Central memory CD4-positive, alpha-beta T cell (primary cell): ENCODE data around the gene EEIG2.
A peak's percentile ranks its signal among the peaks of the same experiment; 100 is the strongest.
"Not testable (repeated sequence)": the region's sequence is repeated elsewhere in the genome, so short reads cannot be mapped to it uniquely, and the experiment has no call there.

Source experiments
- DNase-seq: peaks from one replicate; pipeline ENCODE4 v3.0.0; 2022
- total RNA-seq, 3 experiments: gene quantifications; one replicate each; lab custom pipeline; 2026; lab: John Stamatoyannopoulos, UW

The EEIG2 gene
- total RNA-seq: 20.3 to 88.3 (median 31.3) reads per million in 3 experiments

GRCh38 chr1:108559215-108560186, at the start of gene EEIG2:
Gene EEIG2, plus strand, starts transcription at chr1:108560100. Its CDS starts 329 bp downstream, at chr1:108560429.
- DNase-seq: peak; percentile 88

- DNase-seq: no peak
Observed at GRCh38 chr1:108511764-108512163, 48.1 kb upstream of the EEIG2 start.

GRCh38 chr1:108512239-108513043, 47.5 kb upstream of the EEIG2 start:
- DNase-seq: peak; percentile 40

DNA sequence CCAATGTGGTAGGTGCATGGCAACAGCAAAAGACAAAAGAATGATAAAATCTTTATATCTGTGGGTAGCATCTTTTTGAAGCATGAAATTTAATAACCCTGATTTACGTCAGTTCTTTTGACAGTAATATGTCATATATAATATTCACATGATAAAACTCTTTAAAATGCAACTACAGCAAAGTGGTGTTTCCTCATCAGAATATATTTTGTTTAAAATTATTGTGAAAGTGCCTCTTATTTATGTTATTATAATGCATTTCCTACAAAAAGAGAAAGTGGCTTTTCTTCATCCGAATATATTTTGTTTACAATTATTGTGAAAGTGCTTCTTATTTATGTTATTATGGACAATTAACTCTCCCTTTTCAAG, 46.9 kb upstream of the EEIG2 start:
- DNase-seq: no peak

- DNase-seq: not testable (repeated sequence)
Observed at GRCh38 chr1:108513914-108514313, 46.0 kb upstream of the EEIG2 start.

- not testable (repeated sequence) for DNase-seq
Observed at GRCh38 chr1:108517301-108517897, 42.5 kb upstream of the EEIG2 start.

DNA sequence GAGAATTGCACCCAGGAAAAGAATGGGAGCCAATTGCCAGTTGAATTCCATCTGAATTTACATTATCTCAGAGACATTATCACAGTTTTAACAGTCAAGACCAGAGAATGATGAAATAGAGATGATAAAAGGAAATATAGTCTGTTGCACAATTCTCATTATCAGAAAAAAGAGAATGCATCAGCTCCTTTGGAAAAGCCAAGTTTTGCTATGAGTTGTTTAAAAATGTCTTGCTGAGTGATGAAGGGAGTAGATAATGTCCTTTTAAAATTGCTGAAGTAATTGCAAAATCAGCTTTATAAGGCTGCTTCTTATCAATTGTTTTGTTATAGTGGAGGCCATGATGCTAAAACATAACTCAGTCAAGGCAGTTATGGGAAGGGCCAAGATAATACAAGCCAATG, 37.9 kb upstream of the EEIG2 start:
- no peak for DNase-seq

DNA sequence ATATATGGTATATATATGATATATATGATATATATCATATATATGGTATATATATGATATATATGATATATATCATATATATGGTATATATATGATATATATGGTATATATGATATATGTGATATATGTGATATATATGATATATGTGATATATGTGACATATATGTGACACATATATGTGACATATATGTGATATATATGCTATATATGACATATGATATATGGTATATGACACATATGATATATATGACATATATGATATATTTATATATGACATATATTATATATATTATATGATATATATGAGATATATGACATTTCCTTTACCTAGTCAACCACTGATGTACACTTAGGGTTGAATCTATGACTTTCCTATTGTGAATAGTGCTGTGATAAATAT, 36.1 kb upstream of the EEIG2 start:
- no peak for DNase-seq

DNA sequence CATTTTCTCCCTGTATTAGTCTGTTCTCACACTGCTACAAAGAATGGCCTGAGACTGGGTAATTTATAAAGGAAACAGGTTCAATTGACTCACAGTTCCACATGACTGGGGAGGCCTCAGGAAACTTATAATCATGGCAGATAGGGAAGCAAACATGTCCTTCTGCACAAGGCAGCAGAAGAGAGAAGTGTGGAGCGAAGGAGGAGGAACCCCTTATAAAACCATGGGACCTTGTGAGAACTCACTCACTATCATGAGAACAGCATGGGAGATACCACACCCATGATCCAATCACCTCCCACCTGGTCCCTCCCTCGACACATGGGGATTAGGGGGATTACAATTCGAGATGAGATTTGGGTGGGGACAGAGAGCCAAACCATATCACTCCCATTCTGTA, 35.2 kb upstream of the EEIG2 start:
- DNase-seq: no peak

DNA sequence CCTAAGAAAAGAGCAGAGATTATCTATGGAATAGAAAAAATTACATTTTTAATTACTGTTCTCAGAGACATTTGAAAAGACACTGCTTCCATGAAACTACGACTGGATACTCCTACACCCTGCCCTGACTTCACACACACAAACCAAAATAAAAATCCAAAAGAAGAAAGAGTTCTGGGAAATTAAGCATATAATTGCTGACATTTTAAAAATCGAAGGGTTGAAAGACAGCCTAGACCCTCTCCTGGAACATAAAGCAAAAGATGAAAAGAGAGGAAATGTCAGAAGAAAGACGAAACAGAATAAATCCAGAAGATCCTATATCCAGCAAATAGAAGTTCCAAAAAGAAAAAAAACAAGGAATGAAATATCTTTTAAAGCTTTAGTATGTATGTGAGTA, 32.8 kb upstream of the EEIG2 start:
- no peak for DNase-seq

- DNase-seq: no peak
Observed at GRCh38 chr1:108527837-108528236, 32.1 kb upstream of the EEIG2 start.

- DNase-seq: no peak
Observed at GRCh38 chr1:108531444-108531843, 28.5 kb upstream of the EEIG2 start.

DNA sequence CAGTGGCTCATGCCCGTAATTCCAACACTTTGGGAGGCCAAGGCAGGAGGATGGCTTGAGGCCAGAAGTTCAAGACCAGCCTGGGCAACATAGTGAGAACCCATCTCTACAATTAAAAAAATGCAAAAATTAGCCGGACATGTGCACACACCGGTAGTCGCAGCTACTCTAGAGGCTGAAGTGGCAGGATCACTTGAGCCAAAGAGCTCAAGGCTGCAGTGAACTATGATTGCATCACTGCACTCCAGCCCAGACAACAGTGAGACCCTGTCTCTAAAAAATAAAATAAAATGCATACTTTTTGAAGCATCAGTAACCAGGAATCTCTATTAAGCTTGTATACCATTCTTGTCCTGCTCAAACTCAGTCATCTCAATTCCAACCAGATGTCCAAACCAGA, 27.2 kb upstream of the EEIG2 start:
- no peak for DNase-seq

DNA sequence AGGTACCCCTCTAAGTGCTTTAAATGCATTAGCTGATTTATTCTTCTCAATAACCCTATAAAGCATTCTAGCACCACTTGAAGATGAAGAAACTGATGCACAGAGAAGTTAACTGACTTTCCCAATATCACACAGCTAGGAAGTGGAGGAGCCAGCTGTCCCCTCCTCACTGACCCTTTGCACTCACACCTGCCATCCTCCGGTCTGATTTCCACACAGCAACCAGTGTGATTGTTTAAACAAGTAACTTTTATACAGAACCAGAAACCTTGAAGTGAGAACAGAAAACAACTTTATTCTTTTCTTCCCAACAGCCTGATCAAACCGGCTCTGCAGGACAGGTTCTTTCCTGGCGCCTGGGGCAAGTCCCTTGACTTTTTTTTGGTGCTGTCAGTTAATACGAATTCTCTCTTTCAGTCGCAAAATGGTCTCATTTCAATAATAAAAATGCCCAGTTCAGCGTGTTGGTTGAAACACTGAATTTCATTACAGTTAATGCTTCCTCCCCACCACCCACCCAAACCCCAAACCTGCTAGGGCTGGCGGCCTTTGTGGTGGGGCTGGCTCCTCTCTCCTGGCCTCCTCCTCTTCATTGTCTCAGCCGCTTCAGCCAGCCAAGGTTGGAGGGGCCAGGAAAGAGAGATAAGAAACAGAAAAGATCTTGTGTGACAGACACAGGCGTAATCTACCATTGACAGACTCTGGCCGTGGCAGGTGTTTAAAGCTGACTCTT, 26.4 kb upstream of the EEIG2 start:
- DNase-seq: no peak

GRCh38 chr1:108534759-108535158, 25.1 kb upstream of the EEIG2 start:
- no peak for DNase-seq

- not testable (repeated sequence) for DNase-seq
Observed at GRCh38 chr1:108535315-108535897, 24.5 kb upstream of the EEIG2 start.

DNA sequence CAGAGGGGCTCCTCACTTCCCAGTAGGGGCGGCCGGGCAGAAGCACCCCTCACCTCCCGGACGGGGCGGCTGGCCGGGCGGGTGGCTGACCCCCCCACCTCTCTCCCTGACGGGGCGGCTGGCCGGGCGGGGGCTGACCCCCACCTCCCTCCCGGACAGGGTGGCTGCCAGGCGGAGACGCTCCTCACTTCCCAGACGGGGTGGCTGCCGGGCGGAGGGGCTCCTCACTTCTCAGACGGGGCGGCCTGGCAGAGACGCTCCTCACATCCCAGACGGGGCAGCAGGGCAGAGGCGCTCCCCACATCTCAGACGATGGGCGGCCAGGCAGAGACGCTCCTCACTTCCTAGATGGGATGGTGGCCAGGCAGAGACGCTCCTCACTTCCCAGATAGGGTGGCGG, 23.9 kb upstream of the EEIG2 start:
- not testable (repeated sequence) for DNase-seq

DNA sequence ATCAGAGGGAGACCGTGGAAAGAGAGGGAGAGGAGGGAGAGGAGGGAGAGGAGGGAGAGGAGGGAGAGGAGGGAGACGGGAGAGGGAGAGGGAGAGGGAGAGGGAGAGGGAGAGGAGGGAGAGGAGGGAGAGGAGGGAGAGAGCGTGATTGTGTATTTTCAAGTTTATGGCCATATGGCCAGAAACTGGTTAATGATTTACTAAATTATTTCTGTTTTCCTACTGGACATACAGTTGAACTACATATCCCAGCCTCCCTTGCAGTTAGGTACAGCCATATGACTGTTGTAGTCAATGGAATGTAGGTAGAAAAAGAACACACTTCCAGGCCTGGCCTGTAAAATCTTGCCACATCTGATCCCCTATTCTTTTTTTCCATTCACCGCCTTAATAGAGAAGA, 23.1 kb upstream of the EEIG2 start:
- not testable (repeated sequence) for DNase-seq

GRCh38 chr1:108537976-108538375, 21.9 kb upstream of the EEIG2 start:
- DNase-seq: no peak

DNA sequence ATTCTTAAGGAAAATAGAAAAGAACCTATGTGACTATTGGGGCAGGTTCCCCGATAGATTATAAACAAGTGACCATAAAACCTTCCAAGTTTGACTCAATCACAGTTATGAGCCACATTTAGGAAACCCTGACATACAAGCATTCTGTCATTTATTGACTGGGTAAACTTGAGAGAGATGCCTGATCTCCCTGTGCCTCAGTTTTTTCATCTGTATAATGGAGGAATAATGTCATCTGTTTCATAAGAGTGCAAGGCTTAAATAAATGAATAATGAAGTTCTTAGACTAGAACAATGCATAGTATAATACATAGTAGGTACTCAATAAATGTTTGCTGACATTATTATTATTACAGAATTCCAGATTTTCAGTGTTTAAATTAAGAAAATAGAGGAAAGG, 18.9 kb upstream of the EEIG2 start:
- DNase-seq: no peak

DNA sequence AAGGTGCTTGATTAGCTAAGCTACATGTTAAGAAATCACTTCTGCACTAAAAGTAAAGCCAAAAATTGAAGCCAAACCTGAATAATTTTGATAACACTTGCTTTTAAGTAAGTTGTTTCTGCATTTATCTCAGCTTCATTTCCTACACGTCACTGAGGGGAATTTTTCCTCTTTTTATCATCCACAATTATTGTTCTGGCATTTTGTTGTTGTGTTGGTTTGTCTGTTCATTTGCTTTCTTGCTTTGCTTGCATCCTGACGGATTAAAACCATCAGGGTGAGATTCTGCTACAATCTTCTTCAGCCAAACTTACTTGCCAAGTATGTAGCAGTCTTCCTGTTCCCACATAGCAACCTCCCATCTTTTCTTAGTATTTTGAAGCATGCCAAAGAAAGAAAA, 18.0 kb upstream of the EEIG2 start:
- DNase-seq: no peak

DNA sequence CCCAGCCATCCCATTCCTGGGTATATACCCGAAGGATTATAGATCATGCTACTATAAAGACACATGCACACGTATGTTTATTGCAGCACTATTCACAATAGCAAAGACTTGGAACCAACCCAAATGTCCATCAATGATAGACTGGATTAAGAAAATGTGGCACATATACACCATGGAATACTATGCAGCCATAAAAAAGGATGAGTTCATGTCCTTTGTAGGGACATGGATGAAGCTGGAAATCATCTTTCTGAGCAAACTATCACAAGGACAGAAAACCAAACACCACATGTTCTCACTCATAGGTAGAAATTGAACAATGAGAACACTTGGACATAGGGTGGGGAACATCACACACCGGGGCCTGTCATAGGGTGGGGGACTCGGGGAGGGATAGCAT, 12.4 kb upstream of the EEIG2 start:
- DNase-seq: not testable (repeated sequence)
